IMR-90 (cell line): ENCODE data around the gene SBF2. TPM values are rescaled to one million over a fixed set of nuclear protein-coding genes. Genes with fewer than 3 reads are reported as not detected.

ENCODE experiments used
- ATAC-seq: fragments of 200-7000 bp; cut with Tn5 transposase; 2 replicates; pipeline ENCODE4 v1.9.1; 2020; ENCODE audit warnings: low read depth, mild to moderate bottlenecking, moderate library complexity
- BruUV-seq: library from RNA; stranded (reverse); fragments of 400-500 nt; replicated peaks from 2 replicates; lab custom pipeline; 2021; lab: Mats Ljungman, UMichigan
- CTCF ChIA-PET: fragments of 300-600 bp; formaldehyde crosslinking; extraction: SDS; loops from one replicate; lab custom pipeline; 2021; ENCODE audit warnings: antibody characterized with exemption; lab: Yijun Ruan, JAX
- POLR2A ChIA-PET: fragments of 300-600 bp; sonication (Branson Sonifier 250); formaldehyde crosslinking; loops from one replicate; lab custom pipeline; 2022; ENCODE audit warnings: antibody characterized with exemption; ENCODE audit not compliant: unreplicated experiment; lab: Charles Lee
- DNase-seq: peaks from one replicate; pipeline ENCODE4 v3.0.0; 2013
- H2AFZ ChIP-seq: replicated peaks from 2 replicates; pipeline ENCODE3; 2013; ENCODE audit warnings: low read length, mild to moderate bottlenecking; ENCODE audit not compliant: poor library complexity
- H2AK5ac ChIP-seq: 2 replicates; pipeline ENCODE4 v1.6.1; 2013; ENCODE audit warnings: low read depth, low read length, inconsistent platforms
- H2AK9ac ChIP-seq: replicated peaks from 2 replicates; pipeline ENCODE3; 2013; ENCODE audit warnings: mild to moderate bottlenecking, low read depth, low read length, moderate library complexity; ENCODE audit not compliant: poor library complexity
- H2BK120ac ChIP-seq: 2 replicates; pipeline ENCODE4 v1.6.1; 2013; ENCODE audit warnings: low read depth, low read length, inconsistent platforms
- H2BK15ac ChIP-seq: 3 replicates; pipeline ENCODE4 v1.6.1; 2013; ENCODE audit warnings: low read depth, low read length, inconsistent platforms
- H2BK20ac ChIP-seq: 2 replicates; pipeline ENCODE4 v1.6.1; 2013; ENCODE audit warnings: low read depth, mild to moderate bottlenecking, inconsistent platforms, low read length, moderate library complexity
- H2BK5ac ChIP-seq: 2 replicates; pipeline ENCODE4 v1.6.1; 2013; ENCODE audit warnings: mild to moderate bottlenecking, low read depth, low read length, inconsistent platforms; ENCODE audit not compliant: poor library complexity, severe bottlenecking
- H3K14ac ChIP-seq: replicated peaks from 2 replicates; pipeline ENCODE4 v1.6.1; 2013; ENCODE audit warnings: low read depth, low read length, inconsistent platforms
- H3K18ac ChIP-seq: 2 replicates; pipeline ENCODE4 v1.6.1; 2013; ENCODE audit warnings: low read depth, low read length, control low read depth
- H3K23ac ChIP-seq: 2 replicates; pipeline ENCODE4 v1.6.1; 2013; ENCODE audit warnings: low read depth, low read length, inconsistent platforms
- H3K27ac ChIP-seq: 2 replicates; pipeline ENCODE4 v1.5.1; 2013; ENCODE audit warnings: mild to moderate bottlenecking, control low read depth, low read length; ENCODE audit not compliant: insufficient read depth
- H3K27me3 ChIP-seq: 2 replicates; pipeline ENCODE4 v1.6.1; 2013; ENCODE audit warnings: low read length; ENCODE audit not compliant: control insufficient read depth, insufficient read depth
- H3K36me3 ChIP-seq: 2 replicates; pipeline ENCODE4 v1.6.1; 2013; ENCODE audit warnings: low read length, mixed read lengths; ENCODE audit not compliant: control insufficient read depth, insufficient read depth
- H3K4ac ChIP-seq: 2 replicates; pipeline ENCODE4 v1.6.1; 2013; ENCODE audit warnings: low read depth, low read length, inconsistent platforms
- H3K4me1 ChIP-seq: 2 replicates; pipeline ENCODE4 v1.6.1; 2013; ENCODE audit warnings: low read length, mixed read lengths; ENCODE audit not compliant: control insufficient read depth, insufficient read depth
- H3K4me2 ChIP-seq: 2 replicates; pipeline ENCODE4 v1.6.1; 2013; ENCODE audit warnings: low read depth, mild to moderate bottlenecking, control low read depth, low read length, moderate library complexity
- H3K4me3 ChIP-seq: 2 replicates; pipeline ENCODE4 v1.5.1; 2013; ENCODE audit warnings: low read depth, mild to moderate bottlenecking, control low read depth, low read length, moderate library complexity; ENCODE audit not compliant: insufficient read depth
- H3K56ac ChIP-seq: 2 replicates; pipeline ENCODE4 v1.6.1; 2013; ENCODE audit warnings: low read length, inconsistent platforms; ENCODE audit not compliant: insufficient read depth; ENCODE audit errors: extremely low read depth
- H3K79me1 ChIP-seq, 2 experiments: 2 replicates each; pipeline ENCODE4 v1.6.1; 2013; ENCODE audit warnings: low read length in 2 of 2, inconsistent platforms in 1 of 2, low read depth in 1 of 2
- H3K9ac ChIP-seq: 2 replicates; pipeline ENCODE4 v1.6.1; 2013; ENCODE audit warnings: low read depth, low read length, control low read depth
- H3K9me1 ChIP-seq: 2 replicates; pipeline ENCODE4 v1.6.1; 2013; ENCODE audit warnings: low read length, inconsistent platforms; ENCODE audit not compliant: insufficient read depth
- H3K9me3 ChIP-seq: 2 replicates; pipeline ENCODE4 v1.6.1; 2013; ENCODE audit warnings: low read length; ENCODE audit not compliant: control insufficient read depth, insufficient read depth
- H4K20me1 ChIP-seq: 2 replicates; pipeline ENCODE4 v1.6.1; 2013; ENCODE audit warnings: low read length, inconsistent platforms; ENCODE audit not compliant: insufficient read depth
- H4K5ac ChIP-seq: 2 replicates; pipeline ENCODE4 v1.6.1; 2013; ENCODE audit warnings: mild to moderate bottlenecking, low read depth, low read length, control low read depth
- H4K8ac ChIP-seq, 2 experiments: 2 replicates each; pipeline ENCODE4 v1.6.1; 2013; ENCODE audit warnings: low read depth in 2 of 2, low read length in 2 of 2, control low read depth in 1 of 2, inconsistent platforms in 1 of 2
- H4K91ac ChIP-seq: 2 replicates; pipeline ENCODE4 v1.6.1; 2013; ENCODE audit warnings: low read depth, low read length, inconsistent platforms; ENCODE audit not compliant: insufficient read depth
- BHLHE40 ChIP-seq: fragments of 150-350 bp; IDR thresholded peaks from 2 replicates; pipeline ENCODE4 v1.6.1; 2016; ENCODE audit warnings: mild to moderate bottlenecking, low read depth, low read length
- FOS ChIP-seq: fragments of 150-350 bp; IDR thresholded peaks from 2 replicates; pipeline ENCODE4 v1.6.1; 2016; ENCODE audit warnings: low read depth, low read length
- MAZ ChIP-seq: IDR thresholded peaks from 2 replicates; pipeline ENCODE4 v1.6.1; 2012; ENCODE audit warnings: low read depth, mild to moderate bottlenecking, low read length, improper control_type of control experiment, moderate library complexity, borderline replicate concordance
- MXI1 ChIP-seq: IDR thresholded peaks from 2 replicates; pipeline ENCODE4 v1.6.1; 2012; ENCODE audit warnings: low read depth, mild to moderate bottlenecking, low read length, moderate library complexity, borderline replicate concordance
- NFE2L2 ChIP-seq: fragments of 150-350 bp; IDR thresholded peaks from 2 replicates; pipeline ENCODE4 v1.6.1; 2016; ENCODE audit warnings: low read depth, mild to moderate bottlenecking, low read length
- POLR2A ChIP-seq: IDR thresholded peaks from 2 replicates; pipeline ENCODE4 v1.6.1; 2012; ENCODE audit warnings: mild to moderate bottlenecking, low read depth, low read length
- RFX5 ChIP-seq: IDR thresholded peaks from 2 replicates; pipeline ENCODE4 v1.8.0; 2012; ENCODE audit warnings: low read depth, mild to moderate bottlenecking, low read length, moderate library complexity
- WGBS, 2 experiments: methylation state at CpG; one replicate each; pipeline versions ENCODE4 v1.1.5 to v1.1.7; 2013; ENCODE audit warnings: missing lambda C conversion rate in 2 of 2; ENCODE audit not compliant: insufficient read length in 1 of 2; ENCODE audit errors: extremely low coverage in 2 of 2; 5-methylcytosine and 5-hydroxymethylcytosine counted together
- dilution Hi-C: fragments of 300-500 bp; cut with HindIII; formaldehyde crosslinking; loops from one replicate; pipeline ENCODE4 v1.14.3; 2018; ENCODE audit warnings: low sequenced_read_pairs; ENCODE audit not compliant: unreplicated experiment
- in situ Hi-C: fragments of 300-500 bp; cut with MboI; formaldehyde crosslinking; loops from 3 replicates; pipeline ENCODE4 v1.14.3; 2019; ENCODE audit warnings: low sequenced_read_pairs, inconsistent platforms, mixed read lengths
- intact Hi-C: fragments of 100-400 bp; cut with micrococcal nuclease; formaldehyde crosslinking; loops from 2 replicates; pipeline ENCODE4 v1.10.0; 2022
- polyA plus RNA-seq, 3 experiments: library from polyadenylated mRNA; depleted of rRNA; stranded (reverse); fragments of >200 nt; gene quantifications; 2 replicates each; pipeline ENCODE4 v1.2.3, GENCODE V29; 2012; ENCODE audit warnings: low replicate concordance in 1 of 3
- total RNA-seq: library from RNA; depleted of rRNA; stranded (reverse); fragments of >200 nt; gene quantifications from 2 replicates; pipeline ENCODE4 v1.2.3, GENCODE V29; 2012

SBF2 gene
- total and polyA plus RNA-seq, 2 of the 4 experiments (the other 2 are of a cell fraction) = 23.8 to 51.8 TPM

GRCh38 chr11:10289765-10290380, 4.1 kb downstream of the SBF2 start (continued):
- TF ChIP-seq BHLHE40 = no peak
- no peak for TF ChIP-seq MXI1
- no peak for TF ChIP-seq POLR2A
- no peak for TF ChIP-seq NFE2L2
- TF ChIP-seq RFX5 = no peak

- H4K20me1 ChIP-seq = peaks cover 30% of the 10 kb centered on the region
- in situ Hi-C loops = no loop called here
These were observed 4.9 kb downstream of the SBF2 start for GRCh38 chr11:10288881-10289764.

More at GRCh38 chr11:10288881-10289764, 4.9 kb downstream of the SBF2 start:
- ATAC-seq (no peak), DNase-seq (no peak)
- TF ChIP-seq MXI1 = no peak
- TF ChIP-seq RFX5 = no peak
- no peak for TF ChIP-seq BHLHE40
- no peak for TF ChIP-seq FOS
- TF ChIP-seq MAZ = no peak
- Histone ChIP-seq H3K36me3 (peaks cover 10% of the 10 kb centered on the region), H2BK120ac (no peak overlapping the region), H2BK15ac (no peak overlapping the region), H3K4me3 (no peak overlapping the region), H3K9ac (no peak overlapping the region), H4K8ac (no peak overlapping the region), H3K27me3 (no peaks in the 10 kb centered on the region), H4K91ac (no peak overlapping the region), H3K18ac (no peak overlapping the region), H3K23ac (no peak overlapping the region), H2AK5ac (no peak overlapping the region), H3K56ac (no peak overlapping the region), H2AFZ (no peak overlapping the region), H3K14ac (no peak overlapping the region), H2BK5ac (no peak overlapping the region), H3K4me1 (peaks cover 15% of the 10 kb centered on the region), H2BK20ac (no peak overlapping the region), H3K4ac (no peak overlapping the region), H3K27ac (no peak overlapping the region), H3K79me1 (peaks cover 32 to 82% of the 10 kb centered on the region in 2 experiments), H3K4me2 (no peak overlapping the region), H4K5ac (no peak overlapping the region), H3K9me1 (peaks cover 13% of the 10 kb centered on the region), H3K9me3 (no peaks in the 10 kb centered on the region), H2AK9ac (no peak overlapping the region)
- ChIA-PET CTCF (no interaction called here), POLR2A (no interaction called here)
- dilution Hi-C loops = no loop called here
- no TSS peak for BruUV-seq
- intact Hi-C loops = no loop called here
- WGBS, 2 experiments = 85% methylated on average over 10 of the region's 24 CpGs; no CpG with 5 or more reads in 1 of the 2 experiments
